GM12878 (cell line): Measurements from ENCODE around the gene PREX1. TPM values are rescaled to one million over a fixed set of nuclear protein-coding genes. Genes with fewer than 3 reads are reported as not detected.

Source experiments
- ATAC-seq: fragments of 200-7000 bp; cut with Tn5 transposase; 3 replicates; pipeline ENCODE4 v1.9.1; 2020; ENCODE audit warnings: mild to moderate bottlenecking, moderate library complexity
- BruUV-seq: library from RNA; stranded (reverse); fragments of 400-500 nt; replicated peaks from 2 replicates; lab custom pipeline; 2021; lab: Mats Ljungman, UMichigan
- CTCF ChIA-PET: fragments of 300-600 bp; sonication (Branson Sonifier 250); formaldehyde crosslinking; extraction: SDS; loops from one replicate; lab custom pipeline; 2021; ENCODE audit warnings: inconsistent platforms; lab: Yijun Ruan, JAX
- POLR2A ChIA-PET: fragments of 350-600 bp; formaldehyde crosslinking; extraction: SDS; loops from one replicate; lab custom pipeline; 2021; ENCODE audit warnings: inconsistent platforms; lab: Charles Lee
- RAD21 ChIA-PET: fragments of 300-600 bp; sonication (Branson Sonifier 250); formaldehyde crosslinking; loops from one replicate; lab custom pipeline; 2023; ENCODE audit warnings: antibody characterized with exemption; ENCODE audit not compliant: unreplicated experiment; lab: Charles Lee
- SMC1A ChIA-PET: fragments of 300-600 bp; sonication (Branson Sonifier 250); formaldehyde crosslinking; loops from one replicate; lab custom pipeline; 2023; ENCODE audit not compliant: unreplicated experiment, uncharacterized antibody; lab: Charles Lee
- DNase-seq: peaks from one replicate; pipeline ENCODE4 v3.0.0-alpha.2; 2011; ENCODE audit warnings: low read depth, low spot score
- FAIRE-seq: peaks from 3 replicates; lab custom pipeline; 2011; peaks lifted over from hg19 to GRCh38; lab: Jason Lieb, UNC
- H2AFZ ChIP-seq: 2 replicates; pipeline ENCODE4 v1.6.0; 2011; ENCODE audit warnings: low read depth, low read length, control low read depth; ENCODE audit not compliant: control insufficient read depth
- H3K27ac ChIP-seq: 2 replicates; pipeline ENCODE4 v1.5.1; 2011; ENCODE audit warnings: control low read depth; ENCODE audit not compliant: control insufficient read depth, insufficient read depth
- H3K27me3 ChIP-seq, 2 experiments: replicated peaks in 1 of 2; 2 replicates each; pipeline versions ENCODE4 v1.6.0 to v1.6.1; 2011; ENCODE audit warnings: low read length in 1 of 2; ENCODE audit not compliant: control insufficient read depth in 2 of 2, insufficient read depth in 2 of 2
- H3K36me3 ChIP-seq, 2 experiments: 2 replicates each; pipeline ENCODE4 v1.5.1; 2011; ENCODE audit warnings: low read length in 1 of 2; ENCODE audit not compliant: control insufficient read depth in 2 of 2, insufficient read depth in 2 of 2
- H3K4me1 ChIP-seq: 2 replicates; pipeline ENCODE4 v1.6.1; 2011; ENCODE audit warnings: mild to moderate bottlenecking, low read length, moderate library complexity, mixed read lengths; ENCODE audit not compliant: control insufficient read depth, insufficient read depth
- H3K4me2 ChIP-seq: 2 replicates; pipeline ENCODE4 v1.6.0; 2011; ENCODE audit warnings: control low read depth; ENCODE audit not compliant: control insufficient read depth, insufficient read depth
- H3K4me3 ChIP-seq: fragments of 200-600 bp; sonication (generic); 2 replicates; pipeline ENCODE4 v1.5.1; 2016
- H3K79me2 ChIP-seq: 2 replicates; pipeline ENCODE4 v1.6.0; 2011; ENCODE audit warnings: low read length; ENCODE audit not compliant: control insufficient read depth, insufficient read depth
- H3K9ac ChIP-seq: 2 replicates; pipeline ENCODE4 v1.8.0; 2011; ENCODE audit warnings: low read length, control low read depth, mixed read lengths; ENCODE audit not compliant: control insufficient read depth, insufficient read depth
- H3K9me3 ChIP-seq: replicated peaks from 3 replicates; pipeline ENCODE4 v1.5.1; 2011; ENCODE audit warnings: mild to moderate bottlenecking, low read length; ENCODE audit not compliant: control insufficient read depth, insufficient read depth
- H4K20me1 ChIP-seq: 2 replicates; pipeline ENCODE4 v1.6.0; 2011; ENCODE audit not compliant: control insufficient read depth, insufficient read depth
- HDGF ChIP-seq: fragments of 450-650 bp; IDR thresholded peaks from 2 replicates; pipeline ENCODE4 v1.6.1; 2016; ENCODE audit warnings: antibody characterized with exemption
- JUNB ChIP-seq: IDR thresholded peaks from 2 replicates; pipeline ENCODE4 v1.6.1; 2016; ENCODE audit warnings: antibody characterized with exemption, mild to moderate bottlenecking
- MTA3 ChIP-seq: IDR thresholded peaks from 2 replicates; pipeline ENCODE4 v1.6.1; 2012; ENCODE audit warnings: low read length, inconsistent platforms, borderline replicate concordance
- RBBP5 ChIP-seq: fragments of 200-600 bp; sonication (generic); conservative IDR thresholded peaks from 2 replicates; pipeline ENCODE4 v1.6.1; 2016
- RUNX3 ChIP-seq: IDR thresholded peaks from 2 replicates; pipeline ENCODE4 v1.6.1; 2012; ENCODE audit warnings: low read length, inconsistent platforms
- SKIL ChIP-seq: fragments of 450-650 bp; IDR thresholded peaks from 2 replicates; pipeline ENCODE4 v1.6.1; 2017; ENCODE audit warnings: mild to moderate bottlenecking, low read depth, inconsistent platforms; ENCODE audit not compliant: poor library complexity, severe bottlenecking
- SMARCA5 ChIP-seq: fragments of 450-650 bp; IDR thresholded peaks from 2 replicates; pipeline ENCODE4 v1.6.1; 2017; ENCODE audit warnings: mild to moderate bottlenecking
- SUPT20H ChIP-seq: IDR thresholded peaks from 2 replicates; pipeline ENCODE4 v1.6.1; 2011; ENCODE audit warnings: low read depth, mild to moderate bottlenecking, low read length, moderate library complexity, borderline replicate concordance; ENCODE audit not compliant: control insufficient read depth
- TCF7 ChIP-seq: IDR thresholded peaks from 2 replicates; pipeline ENCODE4 v1.6.1; 2014; ENCODE audit warnings: antibody characterized with exemption, borderline replicate concordance
- ZBTB40 ChIP-seq: fragments of 450-650 bp; IDR thresholded peaks from 2 replicates; pipeline ENCODE4 v1.6.1; 2016; ENCODE audit warnings: mild to moderate bottlenecking, moderate library complexity, borderline replicate concordance
- ZNF622 ChIP-seq: fragments of 450-650 bp; IDR thresholded peaks from 2 replicates; pipeline ENCODE4 v1.6.1; 2017; ENCODE audit warnings: mild to moderate bottlenecking, inconsistent platforms
- WGBS: methylation state at CpG from one replicate; pipeline ENCODE4 v1.1.6; 2016; ENCODE audit warnings: low lambda C conversion rate; ENCODE audit not compliant: insufficient replicate concordance, insufficient coverage; ENCODE audit errors: missing lambda C conversion rate; 5-methylcytosine and 5-hydroxymethylcytosine counted together
- in situ Hi-C: fragments of 300-500 bp; cut with MboI; formaldehyde crosslinking; loops from 9 replicates; pipeline ENCODE4 v1.14.3; 2018; ENCODE audit warnings: mixed read lengths
- intact Hi-C: fragments of 100-400 bp; cut with micrococcal nuclease; formaldehyde crosslinking; loops from one replicate; pipeline ENCODE4 v1.14.2; 2022; ENCODE audit not compliant: unreplicated experiment
- polyA plus RNA-seq, 11 experiments: library from polyadenylated mRNA; depleted of rRNA in 4 of 11; unstranded in 6 of 11; stranded (reverse) in 5 of 11; fragments of >200 nt; fragmentation: Nextera tagmentation in 4 of 11; fragmentation: Illumina TruSeq in 1 of 11; extraction: Ambion mirVana in 4 of 11; extraction: Trizol in 1 of 11; gene quantifications; 1 replicate in 1 of 11; 2 replicates in 10 of 11; pipeline versions ENCODE4 v1.2.1 to v1.2.3, GENCODE V29; 2011 to 2016; ENCODE audit warnings: inconsistent platforms in 2 of 11, missing spikeins in 2 of 11, low read depth in 1 of 11
- total RNA-seq, 4 experiments: library from RNA; depleted of rRNA in 3 of 4; stranded (reverse); fragments of >200 nt in 3 of 4; fragmentation: Illumina TruSeq in 1 of 4; extraction: Trizol in 1 of 4; gene quantifications; 2 replicates each; pipeline versions ENCODE4 v1.2.1 to v1.2.3, GENCODE V29; 2013 to 2021

The PREX1 gene
- total and polyA plus RNA-seq, 10 of the 15 experiments (the other 5 are each of a cell fraction or from before 2014, with no cell fraction given), result 2.6 to 114 (median 38.9) TPM

- no peak for TF ChIP-seq ZNF622
- TF ChIP-seq MTA3, result no peak
Measured at GRCh38 chr20:48736636-48737035, 91.2 kb downstream of the PREX1 start (continued).

GRCh38 chr20:48736231-48736630, 91.6 kb downstream of the PREX1 start:
- no peak for ATAC-seq
- peaks cover 26% of the 10 kb centered on the region for H3K79me2 ChIP-seq
- peaks cover 45% of the 10 kb centered on the region for H3K4me1 ChIP-seq
- H3K4me3 ChIP-seq, result no peak overlapping the region
- no peaks in the 10 kb centered on the region for H3K27me3 ChIP-seq
- no peak overlapping the region for H3K27ac ChIP-seq
- ChIA-PET POLR2A (no interaction called here), SMC1A (interaction anchor here (1.7 to 9.0 kb wide), 2 partner anchors 20 to 90 kb away, joined by 5 to 141 read pairs; no protein-coding TSS in a partner anchor), CTCF (no interaction called here), RAD21 (interaction anchor here (3.2 kb wide), 1 partner anchor 91 kb away, joined by 25 read pairs; the partner anchor contains the start of gene PREX1)
- peaks cover 35 to 40% of the 10 kb centered on the region in 2 experiments for H3K36me3 ChIP-seq
- intact Hi-C loops, result no loop called here
- no peak for DNase-seq
- H4K20me1 ChIP-seq, result no peaks in the 10 kb centered on the region
- H3K9ac ChIP-seq, result no peak overlapping the region
- H2AFZ ChIP-seq, result no peak overlapping the region
- TF ChIP-seq SMARCA5 (no peak), TCF7 (no peak), RBBP5 (no peak), RUNX3 (0 out of 2 replicates have a peak, but pooled peaks have one; percentile 7)
- BruUV-seq, result no TSS peak
- H3K9me3 ChIP-seq, result no peaks in the 10 kb centered on the region
- H3K4me2 ChIP-seq, result no peak overlapping the region
- in situ Hi-C loops, result no loop called here
- FAIRE-seq, result no peak

GRCh38 chr20:48735112-48735511, 92.7 kb downstream of the PREX1 start:
- CTCF ChIA-PET, result interaction anchor here (0.6 to 1.1 kb wide), 2 partner anchors 13 to 100 kb away, joined by 3 read pairs; no protein-coding TSS in a partner anchor
- in situ Hi-C loops, result no loop called here
- TF ChIP-seq HDGF (no peak), ZBTB40 (no peak), SKIL (no peak), SUPT20H (no peak), JUNB (no peak)

More at GRCh38 chr20:48735112-48735511, 92.7 kb downstream of the PREX1 start:
- Histone ChIP-seq H3K4me2 (no peak overlapping the region), H3K27me3 (no peaks in the 10 kb centered on the region), H3K27ac (no peak overlapping the region), H3K9me3 (no peaks in the 10 kb centered on the region), H2AFZ (no peak overlapping the region), H3K36me3 (peaks cover 35 to 43% of the 10 kb centered on the region in 2 experiments), H3K4me3 (no peak overlapping the region), H4K20me1 (no peaks in the 10 kb centered on the region), H3K79me2 (peaks cover 22% of the 10 kb centered on the region), H3K9ac (no peak overlapping the region), H3K4me1 (peaks cover 35% of the 10 kb centered on the region)
- SMC1A ChIA-PET, result interaction anchor here (0.6 to 2.2 kb wide), 4 partner anchors 11 to 244 kb away, joined by 3 to 6 read pairs (median 5); no protein-coding TSS in a partner anchor
- 25% methylated on average over 5 of the region's 5 CpGs for WGBS
- POLR2A ChIA-PET, result no interaction called here
- intact Hi-C loops, result no loop called here
- BruUV-seq, result no TSS peak
- DNase-seq (no peak), ATAC-seq (no peak), FAIRE-seq (no peak)
- RAD21 ChIA-PET, result interaction anchor here (0.6 kb wide), 1 partner anchor 16 kb away, joined by 3 read pairs; no protein-coding TSS in a partner anchor
